Mesenchymal stem cell (in vitro differentiated cells and primary cell): ENCODE data around the gene MDP1.

Source experiments
- DNase-seq: peaks from one replicate; pipeline ENCODE4 v3.0.0-alpha.2; 2013
- H2AFZ ChIP-seq: one replicate; pipeline ENCODE4 v1.6.1; 2013; ENCODE audit warnings: low read depth, mild to moderate bottlenecking, control low read depth, inconsistent platforms, low read length, moderate library complexity
- H2AK5ac ChIP-seq: 2 replicates; pipeline ENCODE4 v1.6.1; 2013; ENCODE audit warnings: low read length, moderate library complexity, mild to moderate bottlenecking, inconsistent platforms; ENCODE audit not compliant: severe bottlenecking
- H2BK120ac ChIP-seq: one replicate; pipeline ENCODE4 v1.6.1; 2013; ENCODE audit warnings: low read depth, mild to moderate bottlenecking, inconsistent platforms, low read length, moderate library complexity
- H2BK12ac ChIP-seq, 2 experiments: one replicate each; pipeline ENCODE4 v1.6.1; 2013; ENCODE audit warnings: inconsistent platforms in 2 of 2, low read length in 2 of 2, mild to moderate bottlenecking in 2 of 2, moderate library complexity in 2 of 2, control low read depth in 1 of 2
- H2BK15ac ChIP-seq: one replicate; pipeline ENCODE4 v1.6.1; 2013; ENCODE audit warnings: mild to moderate bottlenecking, low read depth, inconsistent platforms; ENCODE audit not compliant: poor library complexity, severe bottlenecking
- H2BK5ac ChIP-seq: 2 replicates; pipeline ENCODE4 v1.6.1; 2013; ENCODE audit warnings: low read depth, mild to moderate bottlenecking, low read length, control low read depth, inconsistent platforms; ENCODE audit not compliant: poor library complexity, severe bottlenecking
- H3K14ac ChIP-seq, 2 experiments: one replicate each; pipeline ENCODE4 v1.6.1; 2013; ENCODE audit warnings: inconsistent platforms in 2 of 2, low read length in 2 of 2, control low read depth in 1 of 2, mild to moderate bottlenecking in 1 of 2, moderate library complexity in 1 of 2
- H3K18ac ChIP-seq, 2 experiments: one replicate each; pipeline ENCODE4 v1.6.1; 2013; ENCODE audit warnings: inconsistent platforms in 2 of 2, low read length in 2 of 2, control low read depth in 1 of 2, low read depth in 1 of 2, mild to moderate bottlenecking in 1 of 2
- H3K23ac ChIP-seq, 2 experiments: one replicate each; pipeline ENCODE4 v1.6.1; 2013; ENCODE audit warnings: inconsistent platforms in 2 of 2, low read length in 2 of 2, mild to moderate bottlenecking in 2 of 2, moderate library complexity in 2 of 2, control low read depth in 1 of 2
- H3K27ac ChIP-seq: 2 replicates; pipeline ENCODE4 v1.5.1; 2013; ENCODE audit warnings: mild to moderate bottlenecking, moderate library complexity, low read length, control low read depth, inconsistent platforms; ENCODE audit not compliant: poor library complexity, severe bottlenecking
- H3K27me3 ChIP-seq, 2 experiments: 2 replicates each; pipeline versions ENCODE4 v1.6.1 to v1.7.0; 2013; ENCODE audit warnings: low read length in 2 of 2, mild to moderate bottlenecking in 2 of 2, moderate library complexity in 2 of 2, control low read depth in 1 of 2, inconsistent platforms in 1 of 2; ENCODE audit not compliant: control insufficient read depth in 1 of 2, insufficient read depth in 1 of 2
- H3K36me3 ChIP-seq, 2 experiments: 2 replicates each; pipeline versions ENCODE4 v1.6.1 to v1.7.0; 2013; ENCODE audit warnings: low read length in 2 of 2, control low read depth in 1 of 2, inconsistent platforms in 1 of 2, low read depth in 1 of 2, mild to moderate bottlenecking in 1 of 2; ENCODE audit not compliant: insufficient read depth in 2 of 2, control insufficient read depth in 1 of 2
- H3K4ac ChIP-seq, 2 experiments: one replicate each; pipeline ENCODE4 v1.6.1; 2013; ENCODE audit warnings: inconsistent platforms in 2 of 2, low read length in 2 of 2, mild to moderate bottlenecking in 2 of 2, moderate library complexity in 2 of 2, control low read depth in 1 of 2, low read depth in 1 of 2
- H3K4me1 ChIP-seq: 2 replicates; pipeline ENCODE4 v1.6.1; 2013; ENCODE audit warnings: low read depth, low read length, control low read depth; ENCODE audit not compliant: control insufficient read depth, insufficient read depth
- H3K4me2 ChIP-seq: 2 replicates; pipeline ENCODE4 v1.6.1; 2013; ENCODE audit warnings: low read length, mild to moderate bottlenecking, inconsistent platforms; ENCODE audit not compliant: poor library complexity, severe bottlenecking
- H3K4me3 ChIP-seq, 2 experiments: 2 replicates each; pipeline versions ENCODE4 v1.5.1 to v1.7.0; 2013; ENCODE audit warnings: low read length in 2 of 2, mild to moderate bottlenecking in 2 of 2, control low read depth in 1 of 2, low read depth in 1 of 2; ENCODE audit not compliant: insufficient read depth in 1 of 2
- H3K79me1 ChIP-seq: replicated peaks from 2 replicates; pipeline ENCODE4 v1.6.1; 2013; ENCODE audit warnings: mild to moderate bottlenecking, control low read depth, low read length, inconsistent platforms; ENCODE audit not compliant: poor library complexity, severe bottlenecking
- H3K9ac ChIP-seq: 2 replicates; pipeline ENCODE4 v1.7.0; 2013; ENCODE audit warnings: mild to moderate bottlenecking, low read length, moderate library complexity
- H3K9me3 ChIP-seq: 2 replicates; pipeline ENCODE4 v1.7.0; 2013; ENCODE audit warnings: mild to moderate bottlenecking, low read length; ENCODE audit not compliant: control insufficient read depth
- H4K8ac ChIP-seq: one replicate; pipeline ENCODE4 v1.6.1; 2013; ENCODE audit warnings: inconsistent platforms, mild to moderate bottlenecking, low read length, moderate library complexity
- H4K91ac ChIP-seq: one replicate; pipeline ENCODE4 v1.6.1; 2013; ENCODE audit warnings: mild to moderate bottlenecking, low read length, inconsistent platforms
- WGBS: methylation state at CpG from one replicate; pipeline ENCODE4 v1.1.7; 2013; ENCODE audit warnings: mixed read lengths; 5-methylcytosine and 5-hydroxymethylcytosine counted together

MDP1 gene

DNA sequence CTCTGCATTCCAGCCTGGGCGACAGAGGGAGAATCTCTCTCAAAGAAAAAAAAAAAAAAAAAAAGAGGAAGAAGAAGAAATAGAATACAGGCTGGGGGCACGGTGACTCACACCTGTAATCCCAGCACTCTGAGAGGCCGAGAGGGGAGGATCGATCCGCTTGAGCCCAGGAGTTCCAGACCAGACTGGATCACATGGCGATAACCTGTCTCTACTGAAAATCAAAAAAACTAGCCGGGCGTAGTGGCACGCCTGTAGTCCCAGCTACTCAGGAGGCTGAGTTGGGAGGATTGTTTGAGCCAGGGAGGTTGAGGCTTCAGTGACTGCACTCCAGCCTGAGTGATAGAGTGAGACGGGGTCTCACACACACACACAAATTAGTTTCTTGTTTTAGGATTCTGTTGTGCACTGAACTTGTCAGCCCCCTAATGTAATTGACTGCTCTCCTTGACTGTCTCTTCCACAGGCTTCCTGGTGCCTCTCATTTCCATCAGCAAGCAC is 27.5 kb upstream of the MDP1 start:
- Histone ChIP-seq H3K18ac (peak overlapping the region in 1 of 2 experiments; percentile 32), H3K9ac (peak overlapping the region; percentile 91), H3K9me3 (no peaks in the 10 kb centered on the region), H3K27me3 (no peaks in the 10 kb centered on the region), H3K79me1 (peaks cover 11% of the 10 kb centered on the region), H3K23ac (no peak overlapping the region), H3K14ac (no peak overlapping the region), H2BK120ac (no peak overlapping the region), H2AK5ac (peak overlapping the region; percentile 61), H2BK12ac (peak overlapping the region in 1 of 2 experiments; percentile 67), H2BK15ac (no peak overlapping the region), H3K4ac (peak overlapping the region in 1 of 2 experiments; percentile 59), H4K8ac (peak overlapping the region; percentile 86), H3K4me1 (peaks cover 15% of the 10 kb centered on the region), H4K91ac (no peak overlapping the region), H3K4me3 (peak overlapping the region in 1 of 2 experiments; percentile 97), H2BK5ac (no peak overlapping the region), H3K36me3 (peaks cover 19 to 28% of the 10 kb centered on the region in 2 experiments), H2AFZ (no peak overlapping the region), H3K27ac (peak overlapping the region; percentile 100), H3K4me2 (peak overlapping the region; percentile 89)
- DNase-seq: no peak
- WGBS: 63% methylated on average over 6 of the region's 10 CpGs

DNA sequence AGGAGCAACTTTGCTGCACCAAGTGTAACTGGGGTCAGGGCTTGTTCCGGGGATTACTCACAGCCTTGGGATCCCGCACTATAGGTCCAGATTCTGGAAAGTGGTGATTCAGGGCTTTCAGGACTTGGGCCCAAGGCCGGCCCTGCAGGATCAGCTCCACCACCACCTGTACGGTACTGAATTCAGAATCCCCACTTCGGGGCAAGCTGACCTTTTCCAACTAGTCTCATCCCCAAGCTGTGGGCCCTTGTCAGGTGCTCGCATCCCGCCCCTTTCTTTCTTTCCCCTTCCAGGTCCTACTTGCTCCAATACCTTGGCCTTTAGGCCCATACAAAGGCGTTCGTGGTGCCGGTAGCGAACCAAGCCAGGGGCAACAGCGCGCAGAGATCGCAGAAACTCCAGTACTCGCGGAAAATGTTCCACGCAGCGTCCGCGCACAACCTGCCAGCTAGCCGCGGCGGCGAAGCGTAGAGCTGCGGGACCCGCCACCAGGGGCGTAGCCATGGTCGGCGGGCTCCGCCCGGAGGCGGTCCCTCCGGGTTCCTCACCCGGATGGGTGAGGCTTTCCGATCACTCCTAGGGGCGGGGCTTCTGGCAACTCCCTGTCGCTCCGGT is 26.1 kb upstream of the MDP1 start:
- peak overlapping the region; percentile 94 for H2BK15ac ChIP-seq
- peak; percentile 97 for DNase-seq

DNA sequence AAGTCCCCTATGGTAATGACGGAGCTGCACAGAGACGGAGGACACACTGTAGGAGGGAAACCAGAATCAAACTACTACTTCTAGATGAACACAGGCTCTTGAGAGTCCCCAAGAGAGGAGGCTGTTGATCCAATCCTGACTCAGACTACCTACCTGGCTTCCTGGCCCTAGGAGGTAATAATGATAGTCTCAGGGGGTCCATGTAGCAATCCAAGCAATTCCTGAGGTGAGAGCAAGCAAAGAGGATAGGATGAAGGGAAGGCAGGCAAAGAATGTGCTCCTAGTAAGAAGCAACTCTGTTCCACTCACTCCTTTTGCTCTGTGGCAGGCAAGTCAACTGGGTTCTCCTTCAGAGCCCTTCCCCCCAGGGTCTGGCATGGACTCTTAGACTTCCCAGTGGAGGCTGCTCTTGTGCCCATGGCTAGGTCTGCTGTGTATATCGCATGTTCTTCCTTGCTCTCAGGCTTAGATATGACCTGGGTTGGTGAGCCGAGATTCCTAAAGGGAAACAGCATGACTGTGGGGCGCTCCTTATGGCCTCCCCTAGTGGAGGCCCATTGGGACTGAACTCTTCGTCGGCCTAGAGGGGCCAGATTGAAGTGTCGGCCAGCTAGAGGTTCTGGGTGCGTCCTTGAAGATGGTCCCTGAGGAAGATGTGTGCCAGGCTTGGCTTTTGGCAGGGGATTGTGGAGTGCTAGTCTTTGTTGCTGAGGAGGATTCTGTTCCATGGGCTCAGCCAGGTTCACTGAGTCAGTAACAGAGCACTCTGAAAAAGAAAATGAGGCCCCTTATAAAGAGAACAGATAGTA is 24.4 kb upstream of the MDP1 start:
- H3K9ac ChIP-seq: peak overlapping the region; percentile 91
- no peak overlapping the region for H4K8ac ChIP-seq
- 98% methylated on average over 9 of the region's 9 CpGs for WGBS
- no peaks in the 10 kb centered on the region for H3K9me3 ChIP-seq
- no peak overlapping the region for H2BK120ac ChIP-seq
- H3K18ac ChIP-seq: no peak overlapping the region
- no peak for DNase-seq
- peaks cover 18% of the 10 kb centered on the region for H3K4me1 ChIP-seq
- H3K36me3 ChIP-seq: peaks cover 42 to 59% of the 10 kb centered on the region in 2 experiments
- H2AFZ ChIP-seq: no peak overlapping the region
- H3K4me3 ChIP-seq: peak overlapping the region in 1 of 2 experiments; percentile 97
- peaks cover 31% of the 10 kb centered on the region for H3K79me1 ChIP-seq
- no peak overlapping the region for H4K91ac ChIP-seq
- no peak overlapping the region for H2BK12ac ChIP-seq
- H2BK15ac ChIP-seq: no peak overlapping the region
- H3K4ac ChIP-seq: no peak overlapping the region
- no peak overlapping the region for H3K4me2 ChIP-seq
- no peaks in the 10 kb centered on the region for H3K27me3 ChIP-seq
- no peak overlapping the region for H3K23ac ChIP-seq
- no peak overlapping the region for H2AK5ac ChIP-seq
- H2BK5ac ChIP-seq: no peak overlapping the region
- H3K27ac ChIP-seq: no peak overlapping the region
- no peak overlapping the region for H3K14ac ChIP-seq

More for the DNA sequence above, 26.1 kb upstream of the MDP1 start:
- peak overlapping the region; percentile 94 for H3K4me2 ChIP-seq
- H2BK5ac ChIP-seq: peak overlapping the region; percentile 99
- peak overlapping the region; percentile 80 for H2AFZ ChIP-seq
- peak overlapping the region; percentile 77 for H2AK5ac ChIP-seq
- H3K36me3 ChIP-seq: peaks cover 32 to 43% of the 10 kb centered on the region in 2 experiments
- H3K23ac ChIP-seq: peak overlapping the region in 1 of 2 experiments; percentile 82
- peak overlapping the region; percentile 95 for H4K8ac ChIP-seq
- H3K18ac ChIP-seq: peak overlapping the region; percentile 94
- peak overlapping the region; percentile 88 to 97 for H3K4me3 ChIP-seq
- peak overlapping the region; percentile 59 to 61 for H2BK12ac ChIP-seq
- H3K14ac ChIP-seq: peak overlapping the region in 1 of 2 experiments; percentile 96
- H3K4me1 ChIP-seq: peaks cover 18% of the 10 kb centered on the region
- H3K27me3 ChIP-seq: no peaks in the 10 kb centered on the region
- H3K9ac ChIP-seq: peak overlapping the region; percentile 91
- H2BK120ac ChIP-seq: peak overlapping the region; percentile 90
- WGBS: 2% methylated on average over 38 of the region's 39 CpGs
- peaks cover 21% of the 10 kb centered on the region for H3K79me1 ChIP-seq
- H4K91ac ChIP-seq: peak overlapping the region; percentile 72
- peak overlapping the region; percentile 90 to 96 for H3K4ac ChIP-seq
- no peaks in the 10 kb centered on the region for H3K9me3 ChIP-seq
- H3K27ac ChIP-seq: peak overlapping the region; percentile 100

DNA sequence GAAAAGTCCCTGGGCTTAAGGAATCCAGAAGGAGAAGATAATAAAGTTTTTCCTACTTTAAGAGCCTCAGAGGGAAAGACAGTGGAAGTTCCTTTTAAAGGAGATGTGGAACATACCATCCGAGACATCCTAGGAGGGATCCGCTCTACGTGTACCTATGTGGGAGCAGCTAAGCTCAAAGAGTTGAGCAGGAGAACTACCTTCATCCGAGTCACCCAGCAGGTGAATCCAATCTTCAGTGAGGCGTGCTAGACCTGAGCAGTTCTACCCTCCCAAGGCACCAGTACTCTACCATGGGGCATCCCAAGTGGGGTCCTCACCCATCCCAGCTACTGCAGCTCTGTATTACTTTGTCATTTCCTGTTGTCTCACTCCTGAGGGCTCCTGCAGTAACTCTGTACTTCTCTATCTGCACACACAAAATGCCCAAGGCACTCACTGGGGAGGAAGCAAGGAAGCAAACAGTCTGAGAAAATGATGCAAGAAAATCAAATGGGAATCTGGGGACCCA is 22.7 kb upstream of the MDP1 start:
- Histone ChIP-seq H4K8ac (no peak overlapping the region), H3K27ac (no peak overlapping the region), H3K9me3 (no peaks in the 10 kb centered on the region), H2BK15ac (no peak overlapping the region), H2AK5ac (no peak overlapping the region), H3K14ac (no peak overlapping the region), H2BK5ac (no peak overlapping the region), H3K4me2 (no peak overlapping the region), H3K4me1 (peaks cover 17% of the 10 kb centered on the region), H2BK12ac (no peak overlapping the region), H3K18ac (no peak overlapping the region), H2AFZ (no peak overlapping the region), H3K79me1 (peaks cover 35% of the 10 kb centered on the region), H3K23ac (no peak overlapping the region), H4K91ac (no peak overlapping the region), H3K4ac (no peak overlapping the region), H3K36me3 (peaks cover 42 to 73% of the 10 kb centered on the region in 2 experiments), H3K27me3 (no peaks in the 10 kb centered on the region), H2BK120ac (no peak overlapping the region), H3K4me3 (no peak overlapping the region), H3K9ac (peak overlapping the region; percentile 91)
- 95% methylated on average over 5 of the region's 5 CpGs for WGBS
- no peak for DNase-seq
